ENCODE results near the gene LPIN1. TPM values are rescaled to one million over a fixed set of nuclear protein-coding genes. Genes with fewer than 3 reads are reported as not detected.

LPIN1 gene
- total RNA-seq, 1 donor from 2014 or later = 43.1 TPM

GRCh38 chr2:11865378-11865777 lies 118.9 kb downstream of the LPIN1 start:
- no peak for DNase-seq (ENCODE audit: low read depth, low spot score)

- no peak for DNase-seq (ENCODE audit: low read depth, low spot score)
Observed at GRCh38 chr2:11865805-11866204, 119.4 kb downstream of the LPIN1 start.

GRCh38 chr2:11866358-11867335 lies 120.2 kb downstream of the LPIN1 start:
- no peak for DNase-seq (ENCODE audit: low read depth, low spot score)

- DNase-seq (ENCODE audit: low read depth, low spot score) = no peak
Observed at GRCh38 chr2:11867926-11868325, 121.5 kb downstream of the LPIN1 start.

- DNase-seq (ENCODE audit: low read depth, low spot score) = no peak
Observed at GRCh38 chr2:11869391-11869991, 123.1 kb downstream of the LPIN1 start.

- no peak for DNase-seq (ENCODE audit: low read depth, low spot score)
Observed at GRCh38 chr2:11870064-11870463, 123.6 kb downstream of the LPIN1 start.

- no peak for DNase-seq (ENCODE audit: low read depth, low spot score)
Observed at GRCh38 chr2:11870584-11870983, 124.2 kb downstream of the LPIN1 start.

GRCh38 chr2:11871421-11871820 lies 125.0 kb downstream of the LPIN1 start:
- DNase-seq (ENCODE audit: low read depth, low spot score) = no peak

- DNase-seq (ENCODE audit: low read depth, low spot score) = peak; percentile 64
Observed at GRCh38 chr2:11872247-11872947, 126.0 kb downstream of the LPIN1 start.

GRCh38 chr2:11872948-11873269 lies 126.5 kb downstream of the LPIN1 start:
- DNase-seq (ENCODE audit: low read depth, low spot score) = no peak

- no peak for DNase-seq (ENCODE audit: low read depth, low spot score)
Observed at GRCh38 chr2:11873356-11874154, 127.1 kb downstream of the LPIN1 start.

- no peak for DNase-seq (ENCODE audit: low read depth, low spot score)
Observed at GRCh38 chr2:11874861-11875260, 128.4 kb downstream of the LPIN1 start.

- DNase-seq (ENCODE audit: low read depth, low spot score) = no peak
Observed at GRCh38 chr2:11875481-11875880, 129.0 kb downstream of the LPIN1 start.

- no peak for DNase-seq (ENCODE audit: low read depth, low spot score)
Observed at GRCh38 chr2:11876436-11876835, 130.0 kb downstream of the LPIN1 start.

GRCh38 chr2:11876889-11877288 lies 130.5 kb downstream of the LPIN1 start:
- no peak for DNase-seq (ENCODE audit: low read depth, low spot score)

Other genes with a start within 250 kb of the LPIN1 start
- 0.07 TPM in 2 replicates for gene GREB1, start 212.6 kb upstream of the LPIN1 start, total RNA-seq
- gene NTSR2, start 76.4 kb upstream of the LPIN1 start, total RNA-seq = not detected in 2 replicates